ENCODE measurements around the gene ZNF275. TPM values are rescaled to one million over a fixed set of nuclear protein-coding genes. Genes with fewer than 3 reads are reported as not detected.

The ZNF275 gene
- total and polyA plus RNA-seq, 12 donors, result 2.3 to 10.1 (median 7.2) TPM

DNA sequence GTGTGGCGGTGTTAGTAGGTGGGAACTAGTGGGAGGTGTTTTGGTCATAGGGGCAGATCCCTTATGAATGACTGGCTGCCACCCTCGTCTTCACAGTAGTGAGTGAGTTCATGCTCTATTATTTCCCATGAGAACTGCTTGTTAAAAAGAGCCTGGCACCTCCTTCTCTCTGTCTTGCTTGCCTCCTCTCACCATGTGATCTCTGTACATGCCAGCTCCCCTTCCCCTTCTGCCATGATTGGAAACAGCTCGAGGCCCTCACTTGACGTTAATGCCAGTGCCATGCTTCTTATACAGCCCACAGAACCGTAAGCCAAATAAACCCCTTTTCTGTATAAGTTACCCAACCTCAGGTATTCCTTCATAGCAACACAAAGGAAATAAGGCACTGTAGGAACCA is 34.1 kb upstream of the ZNF275 start:
- Histone ChIP-seq H3K4me1 (no peaks in the 10 kb centered on the region), H3K27ac (no peak overlapping the region), H3K9me3 (no peaks in the 10 kb centered on the region), H3K36me3 (no peaks in the 10 kb centered on the region), H3K4me3 (no peak overlapping the region), H3K27me3 (peaks cover 0 to 55% (median 0%) of the 10 kb centered on the region in 7 donors)
- intact Hi-C loops (cut with DNase I), result no loop called here
- DNase-seq (no peak), ATAC-seq (no peak)
- 62 to 67% methylated on average over 5 of the region's 5 CpGs for WGBS, 2 donors
- TF ChIP-seq, protein P1, sequence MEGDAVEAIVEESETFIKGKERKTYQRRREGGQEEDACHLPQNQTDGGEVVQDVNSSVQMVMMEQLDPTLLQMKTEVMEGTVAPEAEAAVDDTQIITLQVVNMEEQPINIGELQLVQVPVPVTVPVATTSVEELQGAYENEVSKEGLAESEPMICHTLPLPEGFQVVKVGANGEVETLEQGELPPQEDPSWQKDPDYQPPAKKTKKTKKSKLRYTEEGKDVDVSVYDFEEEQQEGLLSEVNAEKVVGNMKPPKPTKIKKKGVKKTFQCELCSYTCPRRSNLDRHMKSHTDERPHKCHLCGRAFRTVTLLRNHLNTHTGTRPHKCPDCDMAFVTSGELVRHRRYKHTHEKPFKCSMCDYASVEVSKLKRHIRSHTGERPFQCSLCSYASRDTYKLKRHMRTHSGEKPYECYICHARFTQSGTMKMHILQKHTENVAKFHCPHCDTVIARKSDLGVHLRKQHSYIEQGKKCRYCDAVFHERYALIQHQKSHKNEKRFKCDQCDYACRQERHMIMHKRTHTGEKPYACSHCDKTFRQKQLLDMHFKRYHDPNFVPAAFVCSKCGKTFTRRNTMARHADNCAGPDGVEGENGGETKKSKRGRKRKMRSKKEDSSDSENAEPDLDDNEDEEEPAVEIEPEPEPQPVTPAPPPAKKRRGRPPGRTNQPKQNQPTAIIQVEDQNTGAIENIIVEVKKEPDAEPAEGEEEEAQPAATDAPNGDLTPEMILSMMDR (IDR thresholded peaks at IDR 0.05), result no peak

DNA sequence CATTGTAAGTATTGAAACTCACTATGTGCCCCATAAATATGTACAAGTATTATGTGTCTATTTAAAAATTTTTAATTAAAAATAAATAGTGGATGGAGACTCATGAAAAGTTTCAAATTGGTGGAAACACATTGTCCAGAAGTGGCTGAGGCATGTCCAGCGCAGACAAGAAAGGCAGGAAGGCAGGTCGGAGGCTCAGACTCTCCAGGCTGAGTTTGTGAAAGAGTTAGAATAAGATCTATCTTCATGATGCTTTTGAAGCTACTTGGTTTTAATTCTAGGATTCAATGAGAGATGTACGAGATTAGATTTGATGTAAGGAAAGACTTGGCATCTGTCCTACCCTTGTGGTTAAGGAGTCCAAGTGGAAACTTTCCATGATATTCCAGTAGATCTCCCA is 32.2 kb upstream of the ZNF275 start:
- ATAC-seq, result no peak
- intact Hi-C loops (cut with DNase I), result no loop called here
- Histone ChIP-seq H3K27me3 (peaks cover 0 to 67% (median 0%) of the 10 kb centered on the region in 7 donors), H3K4me1 (no peaks in the 10 kb centered on the region), H3K9me3 (no peaks in the 10 kb centered on the region), H3K27ac (no peak overlapping the region), H3K4me3 (no peak overlapping the region), H3K36me3 (no peaks in the 10 kb centered on the region)
- DNase-seq, result no peak
- WGBS, 2 donors, result 73 to 84% methylated on average over 3 of the region's 3 CpGs
- TF ChIP-seq, protein P1 (IDR thresholded peaks at IDR 0.05), result no peak

DNA sequence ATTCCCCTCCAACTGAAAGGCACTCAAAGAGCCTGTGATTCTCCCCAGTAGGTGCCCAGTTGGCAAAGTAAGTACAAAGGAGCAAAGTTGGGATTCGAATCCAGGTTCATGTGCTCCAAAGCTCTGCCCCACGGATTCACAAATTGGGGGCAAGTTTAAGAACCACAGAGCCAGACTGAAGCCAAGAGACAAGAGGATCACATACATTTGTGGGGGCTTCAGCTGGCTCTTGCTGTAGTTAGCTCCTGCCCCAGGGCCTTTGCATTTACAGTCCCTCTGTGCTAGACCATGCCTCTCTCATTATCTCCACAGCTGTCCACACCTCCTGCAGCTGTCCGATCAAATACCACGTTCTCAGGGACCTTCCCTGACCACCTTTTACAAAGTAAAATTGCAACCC is 31.2 kb upstream of the ZNF275 start:
- 72 to 87% methylated on average over 3 to 4 of the region's 4 CpGs for WGBS, 2 donors
- H3K27me3 ChIP-seq, result peaks cover 0 to 62% (median 0%) of the 10 kb centered on the region in 7 donors

DNA sequence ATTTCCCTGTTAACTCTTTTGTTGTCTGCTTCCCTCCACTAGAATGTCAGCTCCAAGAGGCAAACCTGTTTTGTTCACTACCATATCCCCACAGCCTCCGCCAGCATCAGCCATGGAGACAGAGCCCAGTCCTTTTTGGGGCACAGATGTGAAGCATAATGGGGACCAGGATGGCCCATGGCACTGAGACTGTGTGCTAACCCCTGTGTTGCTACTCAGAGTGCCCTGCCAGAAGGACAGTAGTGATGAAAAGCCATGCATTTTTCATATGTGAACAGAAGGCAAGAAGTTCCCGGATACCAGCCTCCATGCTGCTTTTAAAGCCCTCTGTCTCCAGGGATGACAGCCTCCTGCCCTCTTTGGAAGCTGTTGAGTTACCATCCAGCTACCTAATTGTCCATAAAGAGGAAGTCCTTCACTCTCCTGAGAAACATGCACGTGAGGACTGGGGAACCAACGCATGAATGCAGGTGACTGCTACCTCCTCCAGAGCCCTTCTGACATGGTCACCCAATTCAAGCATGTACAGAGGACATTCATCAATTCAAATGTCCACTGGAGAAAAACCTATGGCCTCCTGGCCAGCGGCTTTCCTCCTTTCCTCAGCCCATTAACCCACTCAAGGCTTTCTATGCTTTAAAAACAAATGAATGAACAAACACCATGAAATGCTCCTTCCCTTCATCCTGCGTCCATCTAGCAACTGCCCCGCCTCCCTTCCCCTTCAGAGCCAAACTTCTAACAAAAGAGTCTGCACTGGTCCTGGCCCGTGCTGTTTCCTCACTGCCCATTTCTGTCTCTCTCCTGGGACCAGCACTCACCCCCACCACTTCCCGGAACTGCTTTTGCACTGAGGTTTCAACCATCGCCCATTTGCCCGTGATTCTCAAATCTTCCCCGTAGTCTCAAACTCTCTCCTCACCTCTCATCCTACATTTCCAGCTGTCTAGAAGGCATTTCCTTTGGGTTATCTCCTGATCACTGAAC is 30.4 kb upstream of the ZNF275 start:
- no peak for ATAC-seq
- 47 to 65% methylated on average over 12 of the region's 12 CpGs for WGBS, 2 donors
- DNase-seq, result no peak
- Histone ChIP-seq H3K27ac (no peak overlapping the region), H3K36me3 (no peaks in the 10 kb centered on the region), H3K4me3 (no peak overlapping the region), H3K27me3 (peaks cover 0 to 57% (median 0%) of the 10 kb centered on the region in 7 donors), H3K4me1 (no peaks in the 10 kb centered on the region), H3K9me3 (no peaks in the 10 kb centered on the region)
- TF ChIP-seq, protein P1 (IDR thresholded peaks at IDR 0.05), result no peak
- intact Hi-C loops (cut with DNase I), result no loop called here

More for the DNA sequence above, 31.2 kb upstream of the ZNF275 start:
- Histone ChIP-seq H3K4me3 (no peak overlapping the region), H3K9me3 (no peaks in the 10 kb centered on the region), H3K36me3 (no peaks in the 10 kb centered on the region), H3K4me1 (no peaks in the 10 kb centered on the region), H3K27ac (no peak overlapping the region)
- ATAC-seq, result no peak
- no peak for DNase-seq
- intact Hi-C loops (cut with DNase I), result no loop called here
- TF ChIP-seq, protein P1 (IDR thresholded peaks at IDR 0.05), result no peak
